ENCODE results near the gene HES5.

The HES5 gene

GRCh38 chr1:2530513-2531361 is 674 bp upstream of the HES5 start:
- TF ChIP-seq, protein P1, sequence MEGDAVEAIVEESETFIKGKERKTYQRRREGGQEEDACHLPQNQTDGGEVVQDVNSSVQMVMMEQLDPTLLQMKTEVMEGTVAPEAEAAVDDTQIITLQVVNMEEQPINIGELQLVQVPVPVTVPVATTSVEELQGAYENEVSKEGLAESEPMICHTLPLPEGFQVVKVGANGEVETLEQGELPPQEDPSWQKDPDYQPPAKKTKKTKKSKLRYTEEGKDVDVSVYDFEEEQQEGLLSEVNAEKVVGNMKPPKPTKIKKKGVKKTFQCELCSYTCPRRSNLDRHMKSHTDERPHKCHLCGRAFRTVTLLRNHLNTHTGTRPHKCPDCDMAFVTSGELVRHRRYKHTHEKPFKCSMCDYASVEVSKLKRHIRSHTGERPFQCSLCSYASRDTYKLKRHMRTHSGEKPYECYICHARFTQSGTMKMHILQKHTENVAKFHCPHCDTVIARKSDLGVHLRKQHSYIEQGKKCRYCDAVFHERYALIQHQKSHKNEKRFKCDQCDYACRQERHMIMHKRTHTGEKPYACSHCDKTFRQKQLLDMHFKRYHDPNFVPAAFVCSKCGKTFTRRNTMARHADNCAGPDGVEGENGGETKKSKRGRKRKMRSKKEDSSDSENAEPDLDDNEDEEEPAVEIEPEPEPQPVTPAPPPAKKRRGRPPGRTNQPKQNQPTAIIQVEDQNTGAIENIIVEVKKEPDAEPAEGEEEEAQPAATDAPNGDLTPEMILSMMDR (IDR thresholded peaks at IDR 0.05; ENCODE audit: borderline replicate concordance, insufficient read depth, low read depth, low read length), result no peak

GRCh38 chr1:2528966-2529783 is 888 bp downstream of the HES5 start:
- H3K4me3 ChIP-seq (ENCODE audit: low read depth, low read length), result no peak overlapping the region
- TF ChIP-seq, protein P1 (IDR thresholded peaks at IDR 0.05; ENCODE audit: borderline replicate concordance, insufficient read depth, low read depth, low read length), result no peak

More at GRCh38 chr1:2530513-2531361, 674 bp upstream of the HES5 start:
- H3K4me3 ChIP-seq (ENCODE audit: low read depth, low read length), result no peak overlapping the region

DNA sequence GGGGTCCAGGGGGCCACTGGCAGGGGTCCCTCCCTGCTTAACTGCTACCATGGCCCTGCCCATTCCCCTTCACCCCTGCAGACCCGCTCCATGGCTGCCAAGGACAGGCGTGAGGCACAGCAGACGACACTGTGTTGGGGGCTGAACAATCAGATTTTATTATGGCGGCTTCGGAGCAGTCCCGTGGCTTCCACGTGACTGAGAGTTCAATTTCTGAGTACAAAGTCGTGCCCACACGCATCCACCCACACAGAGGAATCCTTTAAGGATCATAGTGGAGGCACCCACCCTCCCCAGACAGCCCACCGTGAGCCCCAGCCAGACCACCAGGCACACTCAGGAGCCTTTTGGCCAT is 1.5 kb downstream of the HES5 start:
- TF ChIP-seq, protein P1 (IDR thresholded peaks at IDR 0.05; ENCODE audit: borderline replicate concordance, insufficient read depth, low read depth, low read length), result no peak
- H3K4me3 ChIP-seq (ENCODE audit: low read depth, low read length), result no peak overlapping the region

DNA sequence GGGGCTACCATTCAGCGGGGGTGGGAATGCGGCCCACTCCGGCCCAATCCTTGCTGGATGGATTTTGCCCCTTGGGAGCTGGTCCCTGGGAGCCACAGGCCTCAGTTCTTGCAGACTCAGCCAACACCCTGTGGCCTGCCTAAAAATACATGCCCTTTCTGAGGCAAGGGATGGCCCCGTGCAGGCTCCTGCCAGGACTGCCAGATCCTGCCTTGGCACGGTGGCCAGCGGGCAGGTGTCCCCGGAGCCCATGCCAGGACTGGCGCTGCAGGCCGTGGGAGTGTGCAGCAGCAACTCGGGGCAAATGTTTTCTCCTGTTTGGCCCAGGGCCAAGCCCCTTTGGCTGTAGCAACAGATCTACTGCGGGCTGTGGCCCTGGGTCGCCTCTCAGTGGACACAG is 2.0 kb downstream of the HES5 start:
- TF ChIP-seq, protein P1 (IDR thresholded peaks at IDR 0.05; ENCODE audit: borderline replicate concordance, insufficient read depth, low read depth, low read length), result no peak
- H3K4me3 ChIP-seq (ENCODE audit: low read depth, low read length), result no peak overlapping the region

DNA sequence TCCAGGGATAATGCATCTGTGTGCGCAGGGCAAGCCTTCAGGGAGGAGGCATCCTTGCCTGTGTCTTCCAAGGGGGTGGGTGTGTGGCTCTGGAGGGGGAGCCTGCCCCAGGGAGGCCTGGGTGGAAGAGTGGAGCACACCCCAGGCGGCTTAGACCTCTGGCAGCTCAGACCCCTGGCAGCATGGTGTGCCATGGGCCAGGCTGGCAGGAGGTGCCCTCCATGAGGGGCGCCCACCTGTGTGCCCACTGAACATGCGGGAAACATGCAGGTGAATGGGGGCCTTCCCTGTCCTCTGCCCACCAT is 2.6 kb downstream of the HES5 start:
- TF ChIP-seq, protein P1 (IDR thresholded peaks at IDR 0.05; ENCODE audit: borderline replicate concordance, insufficient read depth, low read depth, low read length), result no peak
- H3K4me3 ChIP-seq (ENCODE audit: low read depth, low read length), result no peak overlapping the region

- TF ChIP-seq, protein P1 (IDR thresholded peaks at IDR 0.05; ENCODE audit: borderline replicate concordance, insufficient read depth, low read depth, low read length), result no peak
- H3K4me3 ChIP-seq (ENCODE audit: low read depth, low read length), result peak overlapping the region; percentile 28
Measured at GRCh38 chr1:2526824-2527555, 3.1 kb downstream of the HES5 start.

All from GM12875 (cell line).